WTC11 (cell line): ENCODE results near the gene PRKRIP1. TPM values are rescaled to one million over a fixed set of nuclear protein-coding genes. Genes with fewer than 3 reads are reported as not detected.

Experiments
- ATAC-seq: fragments of 200-7000 bp; cut with Tn5 transposase; 2 replicates; pipeline ENCODE4 v1.10.0; 2021; ENCODE audit warnings: mild to moderate bottlenecking, moderate library complexity
- CTCF ChIA-PET: fragments of 300-600 bp; sonication (Branson Sonifier 250); formaldehyde crosslinking; loops from one replicate; lab custom pipeline; 2021; ENCODE audit warnings: antibody characterized with exemption; lab: Charles Lee
- POLR2A ChIA-PET: fragments of 350-600 bp; sonication (Branson Sonifier 250); formaldehyde crosslinking; loops from one replicate; lab custom pipeline; 2021; ENCODE audit warnings: antibody characterized with exemption; lab: Charles Lee
- DNase-seq: peaks from one replicate; pipeline ENCODE4 v3.0.0; 2021; ENCODE audit warnings: low spot score
- H3K27ac Mint-ChIP-seq: 2 replicates; pipeline ENCODE4 v1.8.0; 2021; ENCODE audit warnings: mixed read lengths
- H3K27me3 Mint-ChIP-seq: 2 replicates; pipeline ENCODE4 v1.8.0; 2021; ENCODE audit warnings: low read depth, mild to moderate bottlenecking, moderate library complexity, mixed read lengths
- H3K36me3 Mint-ChIP-seq: 2 replicates; pipeline ENCODE4 v1.8.0; 2021; ENCODE audit warnings: mixed read lengths
- H3K4me1 Mint-ChIP-seq: 2 replicates; pipeline ENCODE4 v1.8.0; 2022; ENCODE audit warnings: mixed read lengths
- H3K4me3 Mint-ChIP-seq: 2 replicates; pipeline ENCODE4 v1.8.0; 2021; ENCODE audit warnings: mild to moderate bottlenecking, moderate library complexity, mixed read lengths
- H3K9me3 Mint-ChIP-seq: 2 replicates; pipeline ENCODE4 v1.8.0; 2021; ENCODE audit warnings: mixed read lengths
- CREB1 ChIP-seq: sonication (generic); formaldehyde crosslinking; IDR thresholded peaks from 2 replicates; pipeline ENCODE4 v1.8.0; 2023; ENCODE audit warnings: mild to moderate bottlenecking, missing genetic modification reagents
- ELF4 ChIP-seq: sonication (generic); formaldehyde crosslinking; IDR thresholded peaks from 2 replicates; pipeline ENCODE4 v1.8.1; 2022; ENCODE audit warnings: low read depth, mild to moderate bottlenecking, moderate library complexity, missing genetic modification reagents
- NFATC4 ChIP-seq: fragments of 250-450 bp; sonication (Bioruptor Pico); IDR thresholded peaks from 2 replicates; pipeline ENCODE4 v1.9.0; 2021; ENCODE audit warnings: mild to moderate bottlenecking
- RELA ChIP-seq: sonication (generic); formaldehyde crosslinking; IDR thresholded peaks from 2 replicates; pipeline ENCODE4 v1.8.1; 2022; ENCODE audit warnings: missing genetic modification reagents, mild to moderate bottlenecking, borderline replicate concordance
- RORB ChIP-seq: fragments of 250-450 bp; sonication (Bioruptor Pico); IDR thresholded peaks from 2 replicates; pipeline ENCODE4 v1.9.0; 2021; ENCODE audit warnings: mild to moderate bottlenecking
- SOX15 ChIP-seq: fragments of 250-450 bp; sonication (Bioruptor Pico); IDR thresholded peaks from 2 replicates; pipeline ENCODE4 v1.9.0; 2021; ENCODE audit warnings: mild to moderate bottlenecking
- ZNF121 ChIP-seq: sonication (generic); formaldehyde crosslinking; IDR thresholded peaks from 2 replicates; pipeline ENCODE4 v1.8.0; 2023; ENCODE audit warnings: missing genetic modification reagents
- total RNA-seq: library from RNA; stranded (reverse); gene quantifications from 3 replicates; pipeline ENCODE4 v1.2.3, GENCODE V29; 2021
- TF ChIP-seq, protein P1 (sequence below): sonication (generic); formaldehyde crosslinking; IDR thresholded peaks from 2 replicates; pipeline ENCODE4 v1.8.1; 2023; ENCODE audit warnings: mild to moderate bottlenecking, moderate library complexity, missing genetic modification reagents
- TF ChIP-seq, protein P2 (sequence below): fragments of 250-450 bp; sonication (Bioruptor Pico); IDR thresholded peaks from 2 replicates; pipeline ENCODE4 v1.9.0; 2021; ENCODE audit warnings: moderate library complexity, mild to moderate bottlenecking, inconsistent platforms, borderline replicate concordance
- TF ChIP-seq, protein P3 (sequence below): sonication (generic); formaldehyde crosslinking; IDR thresholded peaks from 2 replicates; pipeline ENCODE4 v1.8.0; 2023; ENCODE audit warnings: mild to moderate bottlenecking, missing genetic modification reagents
- TF ChIP-seq, protein P4 (sequence below): fragments of 250-450 bp; sonication (Bioruptor Pico); conservative IDR thresholded peaks from 2 replicates; pipeline ENCODE4 v1.9.0; 2021; ENCODE audit warnings: mild to moderate bottlenecking
- TF ChIP-seq, protein P5 (sequence below): sonication (generic); formaldehyde crosslinking; IDR thresholded peaks from 2 replicates; pipeline ENCODE4 v1.8.0; 2022; ENCODE audit warnings: mild to moderate bottlenecking, missing genetic modification reagents
- TF ChIP-seq, protein P6 (sequence below): sonication (generic); formaldehyde crosslinking; IDR thresholded peaks from 2 replicates; pipeline ENCODE4 v1.8.1; 2023; ENCODE audit warnings: mild to moderate bottlenecking, missing genetic modification reagents
- TF ChIP-seq, protein P7 (sequence below): sonication (generic); formaldehyde crosslinking; IDR thresholded peaks from 2 replicates; pipeline ENCODE4 v1.8.1; 2022; ENCODE audit warnings: mild to moderate bottlenecking, missing genetic modification reagents, moderate library complexity, borderline replicate concordance
- TF ChIP-seq, protein P8 (sequence below): fragments of 250-450 bp; sonication (Bioruptor Pico); IDR thresholded peaks from 2 replicates; pipeline ENCODE4 v1.9.0; 2021; ENCODE audit warnings: mild to moderate bottlenecking

The PRKRIP1 gene
- total RNA-seq, 1 experiment from 2014 or later = 27.5 TPM

DNA sequence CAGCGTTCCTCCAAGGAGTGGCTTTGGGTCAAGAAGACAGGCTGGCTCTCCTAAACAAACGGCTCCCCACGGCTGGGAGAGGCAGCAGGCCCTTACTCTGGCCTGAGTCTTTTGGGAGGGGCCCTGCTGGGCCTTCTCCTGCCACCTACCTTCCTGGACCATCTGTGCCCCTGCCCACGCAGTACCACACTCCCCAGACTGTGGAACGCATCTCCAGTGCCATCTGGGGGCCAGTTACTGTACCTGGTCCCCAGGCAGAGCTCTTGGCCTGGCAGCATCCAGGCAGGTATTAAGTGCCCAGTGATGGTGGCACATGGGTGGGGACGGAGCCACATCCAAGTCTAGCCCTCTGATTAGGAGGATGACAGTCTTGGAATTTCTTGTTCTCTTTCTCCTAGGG, 54.1 kb downstream of the PRKRIP1 start (continued):
- no peak for TF ChIP-seq SOX15 (CRISPR knock-in tag)
- TF ChIP-seq RELA (CRISPR knock-in tag) = no peak
- TF ChIP-seq ZNF121 = no peak
- TF ChIP-seq, protein P1, sequence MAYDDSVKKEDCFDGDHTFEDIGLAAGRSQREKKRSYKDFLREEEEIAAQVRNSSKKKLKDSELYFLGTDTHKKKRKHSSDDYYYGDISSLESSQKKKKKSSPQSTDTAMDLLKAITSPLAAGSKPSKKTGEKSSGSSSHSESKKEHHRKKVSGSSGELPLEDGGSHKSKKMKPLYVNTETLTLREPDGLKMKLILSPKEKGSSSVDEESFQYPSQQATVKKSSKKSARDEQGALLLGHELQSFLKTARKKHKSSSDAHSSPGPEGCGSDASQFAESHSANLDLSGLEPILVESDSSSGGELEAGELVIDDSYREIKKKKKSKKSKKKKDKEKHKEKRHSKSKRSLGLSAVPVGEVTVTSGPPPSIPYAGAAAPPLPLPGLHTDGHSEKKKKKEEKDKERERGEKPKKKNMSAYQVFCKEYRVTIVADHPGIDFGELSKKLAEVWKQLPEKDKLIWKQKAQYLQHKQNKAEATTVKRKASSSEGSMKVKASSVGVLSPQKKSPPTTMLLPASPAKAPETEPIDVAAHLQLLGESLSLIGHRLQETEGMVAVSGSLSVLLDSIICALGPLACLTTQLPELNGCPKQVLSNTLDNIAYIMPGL = no peak

DNA sequence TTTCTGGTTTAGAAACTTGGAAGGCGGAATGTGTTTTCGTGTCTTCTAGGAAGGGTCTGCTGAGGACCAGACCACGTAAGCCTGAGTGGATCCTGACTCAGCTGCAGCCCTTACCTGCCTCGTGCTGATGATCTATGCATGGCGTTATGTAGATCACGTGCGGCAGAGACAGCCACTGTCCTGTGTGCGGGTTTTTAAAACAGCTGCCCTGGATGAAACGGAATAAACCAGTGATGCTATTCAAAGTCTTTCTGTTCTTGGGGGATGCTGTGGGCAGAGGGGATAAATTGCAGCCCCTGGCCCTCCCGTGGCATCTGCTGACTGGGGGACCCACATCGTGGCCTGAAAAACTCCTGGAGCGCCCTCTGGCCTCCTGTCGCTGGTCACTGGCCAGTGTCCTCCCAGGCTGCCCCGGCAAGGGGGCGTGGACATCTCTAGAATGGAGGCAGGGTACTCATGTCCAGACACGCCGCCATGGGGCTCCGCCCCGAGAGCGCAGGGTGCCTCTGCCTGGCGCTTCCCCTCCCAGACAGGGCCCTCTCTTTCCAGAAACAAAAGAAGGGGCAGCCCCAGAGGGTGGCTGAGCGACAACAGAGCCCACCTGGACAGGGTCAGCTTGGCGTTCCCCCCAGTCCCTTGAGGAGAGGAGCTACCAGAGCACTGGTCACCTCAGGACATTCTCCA, 55.4 kb downstream of the PRKRIP1 start:
- ChIA-PET POLR2A (interaction anchor here (0.6 to 1.2 kb wide), 2 partner anchors 10 to 56 kb away, joined by 3 to 6 read pairs; partner anchors contain the start of gene PRKRIP1), CTCF (interaction anchor here (1.0 to 2.6 kb wide), 3 partner anchors 16 to 172 kb away, joined by 3 to 13 read pairs (median 4); no protein-coding TSS in a partner anchor)
- Mint-ChIP-seq H3K36me3 (peaks cover 2% of the 10 kb centered on the region; the same call in 1 of the 2 replicates), H3K27ac (no peak overlapping the region), H3K4me1 (peaks cover 9% of the 10 kb centered on the region), H3K4me3 (no peak overlapping the region)
- peak; percentile 55 for DNase-seq
- peak; percentile 65 for ATAC-seq
- no peak for TF ChIP-seq RORB (CRISPR knock-in tag)
- TF ChIP-seq, protein P2, sequence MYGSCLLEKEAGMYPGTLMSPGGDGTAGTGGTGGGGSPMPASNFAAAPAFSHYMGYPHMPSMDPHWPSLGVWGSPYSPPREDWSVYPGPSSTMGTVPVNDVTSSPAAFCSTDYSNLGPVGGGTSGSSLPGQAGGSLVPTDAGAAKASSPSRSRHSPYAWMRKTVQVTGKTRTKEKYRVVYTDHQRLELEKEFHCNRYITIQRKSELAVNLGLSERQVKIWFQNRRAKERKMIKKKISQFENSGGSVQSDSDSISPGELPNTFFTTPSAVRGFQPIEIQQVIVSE (CRISPR knock-in tag) = no peak
- TF ChIP-seq NFATC4 = no peak
- no peak for TF ChIP-seq CREB1
- TF ChIP-seq, protein P3, sequence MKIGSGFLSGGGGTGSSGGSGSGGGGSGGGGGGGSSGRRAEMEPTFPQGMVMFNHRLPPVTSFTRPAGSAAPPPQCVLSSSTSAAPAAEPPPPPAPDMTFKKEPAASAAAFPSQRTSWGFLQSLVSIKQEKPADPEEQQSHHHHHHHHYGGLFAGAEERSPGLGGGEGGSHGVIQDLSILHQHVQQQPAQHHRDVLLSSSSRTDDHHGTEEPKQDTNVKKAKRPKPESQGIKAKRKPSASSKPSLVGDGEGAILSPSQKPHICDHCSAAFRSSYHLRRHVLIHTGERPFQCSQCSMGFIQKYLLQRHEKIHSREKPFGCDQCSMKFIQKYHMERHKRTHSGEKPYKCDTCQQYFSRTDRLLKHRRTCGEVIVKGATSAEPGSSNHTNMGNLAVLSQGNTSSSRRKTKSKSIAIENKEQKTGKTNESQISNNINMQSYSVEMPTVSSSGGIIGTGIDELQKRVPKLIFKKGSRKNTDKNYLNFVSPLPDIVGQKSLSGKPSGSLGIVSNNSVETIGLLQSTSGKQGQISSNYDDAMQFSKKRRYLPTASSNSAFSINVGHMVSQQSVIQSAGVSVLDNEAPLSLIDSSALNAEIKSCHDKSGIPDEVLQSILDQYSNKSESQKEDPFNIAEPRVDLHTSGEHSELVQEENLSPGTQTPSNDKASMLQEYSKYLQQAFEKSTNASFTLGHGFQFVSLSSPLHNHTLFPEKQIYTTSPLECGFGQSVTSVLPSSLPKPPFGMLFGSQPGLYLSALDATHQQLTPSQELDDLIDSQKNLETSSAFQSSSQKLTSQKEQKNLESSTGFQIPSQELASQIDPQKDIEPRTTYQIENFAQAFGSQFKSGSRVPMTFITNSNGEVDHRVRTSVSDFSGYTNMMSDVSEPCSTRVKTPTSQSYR (CRISPR knock-in tag) = no peak
- TF ChIP-seq, protein P4, sequence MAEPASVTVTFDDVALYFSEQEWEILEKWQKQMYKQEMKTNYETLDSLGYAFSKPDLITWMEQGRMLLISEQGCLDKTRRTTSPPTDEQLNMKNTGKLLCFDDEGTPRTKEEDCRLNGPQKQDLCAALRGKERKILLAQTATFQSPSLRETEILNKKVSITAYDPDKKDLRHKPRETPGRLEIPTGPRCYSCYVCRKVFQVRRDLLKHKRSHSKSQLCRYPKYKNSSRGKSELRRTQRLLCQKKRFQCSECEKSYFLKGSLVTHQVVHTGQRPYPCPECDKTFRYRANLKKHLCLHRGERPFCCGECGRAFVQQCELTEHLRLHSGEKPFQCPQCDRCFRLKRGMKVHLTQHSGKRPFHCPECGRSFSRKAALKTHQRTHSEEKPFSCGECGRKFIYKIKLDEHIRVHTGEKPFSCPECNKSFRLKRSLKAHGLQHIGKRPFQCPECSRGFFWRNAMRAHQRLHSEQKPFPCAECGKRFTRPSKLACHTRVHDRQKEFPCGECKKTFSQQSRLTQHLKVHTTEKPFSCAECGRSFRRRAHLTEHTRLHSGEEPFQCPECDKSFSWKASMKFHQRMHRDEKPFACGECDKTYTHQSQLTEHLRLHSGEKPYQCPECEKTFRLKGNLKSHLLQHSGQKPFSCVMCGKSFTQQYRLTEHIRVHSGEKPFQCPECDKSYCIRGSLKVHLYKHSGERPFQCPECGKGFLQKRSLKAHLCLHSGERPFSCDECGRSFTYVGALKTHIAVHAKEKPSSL (CRISPR knock-in tag) = no peak
- TF ChIP-seq, protein P5, sequence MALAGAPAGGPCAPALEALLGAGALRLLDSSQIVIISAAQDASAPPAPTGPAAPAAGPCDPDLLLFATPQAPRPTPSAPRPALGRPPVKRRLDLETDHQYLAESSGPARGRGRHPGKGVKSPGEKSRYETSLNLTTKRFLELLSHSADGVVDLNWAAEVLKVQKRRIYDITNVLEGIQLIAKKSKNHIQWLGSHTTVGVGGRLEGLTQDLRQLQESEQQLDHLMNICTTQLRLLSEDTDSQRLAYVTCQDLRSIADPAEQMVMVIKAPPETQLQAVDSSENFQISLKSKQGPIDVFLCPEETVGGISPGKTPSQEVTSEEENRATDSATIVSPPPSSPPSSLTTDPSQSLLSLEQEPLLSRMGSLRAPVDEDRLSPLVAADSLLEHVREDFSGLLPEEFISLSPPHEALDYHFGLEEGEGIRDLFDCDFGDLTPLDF = no peak
- TF ChIP-seq, all 79 proteins: peak for 0
- no peaks in the 10 kb centered on the region for H3K27me3 Mint-ChIP-seq
- no peaks in the 10 kb centered on the region for H3K9me3 Mint-ChIP-seq

DNA sequence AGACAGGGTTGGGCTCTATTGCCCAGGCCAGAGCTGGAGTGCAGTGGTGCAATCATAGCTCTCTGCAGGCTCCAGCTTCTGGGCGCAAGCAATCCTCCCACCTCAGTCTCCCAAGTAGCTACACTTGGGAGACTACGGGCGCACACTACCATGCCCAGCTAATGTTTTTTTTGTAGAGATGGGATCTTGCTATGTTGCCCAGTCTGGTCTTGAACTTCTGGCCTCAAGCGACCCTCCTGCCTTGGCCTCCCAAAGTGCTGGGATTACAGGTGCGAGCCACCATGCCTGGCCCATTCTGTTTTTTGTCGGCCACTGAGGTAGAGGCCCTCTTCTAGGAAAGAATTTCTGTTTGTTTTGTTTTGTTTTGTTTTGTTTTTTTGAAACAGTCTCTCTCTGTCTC, 56.3 kb downstream of the PRKRIP1 start:
- DNase-seq (no peak), ATAC-seq (no peak)
- H3K27ac Mint-ChIP-seq = no peak overlapping the region
- peaks cover 9% of the 10 kb centered on the region for H3K4me1 Mint-ChIP-seq
- H3K27me3 Mint-ChIP-seq = no peaks in the 10 kb centered on the region
- H3K36me3 Mint-ChIP-seq = peaks cover 9% of the 10 kb centered on the region; the same call in 1 of the 2 replicates
- H3K4me3 Mint-ChIP-seq = no peak overlapping the region
- POLR2A ChIA-PET = interaction anchor here (1.2 kb wide), 1 partner anchor 11 kb away, joined by 6 read pairs; no protein-coding TSS in a partner anchor
- CTCF ChIA-PET = interaction anchor here (1.0 to 2.6 kb wide), 4 partner anchors 13 to 48 kb away, joined by 3 to 13 read pairs (median 4); no protein-coding TSS in a partner anchor
- no peaks in the 10 kb centered on the region for H3K9me3 Mint-ChIP-seq
- peak; percentile 95 for TF ChIP-seq ZNF121
- TF ChIP-seq, protein P6, sequence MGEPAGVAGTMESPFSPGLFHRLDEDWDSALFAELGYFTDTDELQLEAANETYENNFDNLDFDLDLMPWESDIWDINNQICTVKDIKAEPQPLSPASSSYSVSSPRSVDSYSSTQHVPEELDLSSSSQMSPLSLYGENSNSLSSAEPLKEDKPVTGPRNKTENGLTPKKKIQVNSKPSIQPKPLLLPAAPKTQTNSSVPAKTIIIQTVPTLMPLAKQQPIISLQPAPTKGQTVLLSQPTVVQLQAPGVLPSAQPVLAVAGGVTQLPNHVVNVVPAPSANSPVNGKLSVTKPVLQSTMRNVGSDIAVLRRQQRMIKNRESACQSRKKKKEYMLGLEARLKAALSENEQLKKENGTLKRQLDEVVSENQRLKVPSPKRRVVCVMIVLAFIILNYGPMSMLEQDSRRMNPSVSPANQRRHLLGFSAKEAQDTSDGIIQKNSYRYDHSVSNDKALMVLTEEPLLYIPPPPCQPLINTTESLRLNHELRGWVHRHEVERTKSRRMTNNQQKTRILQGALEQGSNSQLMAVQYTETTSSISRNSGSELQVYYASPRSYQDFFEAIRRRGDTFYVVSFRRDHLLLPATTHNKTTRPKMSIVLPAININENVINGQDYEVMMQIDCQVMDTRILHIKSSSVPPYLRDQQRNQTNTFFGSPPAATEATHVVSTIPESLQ (CRISPR knock-in tag) = no peak
- no peak for TF ChIP-seq NFATC4
- TF ChIP-seq, protein P7, sequence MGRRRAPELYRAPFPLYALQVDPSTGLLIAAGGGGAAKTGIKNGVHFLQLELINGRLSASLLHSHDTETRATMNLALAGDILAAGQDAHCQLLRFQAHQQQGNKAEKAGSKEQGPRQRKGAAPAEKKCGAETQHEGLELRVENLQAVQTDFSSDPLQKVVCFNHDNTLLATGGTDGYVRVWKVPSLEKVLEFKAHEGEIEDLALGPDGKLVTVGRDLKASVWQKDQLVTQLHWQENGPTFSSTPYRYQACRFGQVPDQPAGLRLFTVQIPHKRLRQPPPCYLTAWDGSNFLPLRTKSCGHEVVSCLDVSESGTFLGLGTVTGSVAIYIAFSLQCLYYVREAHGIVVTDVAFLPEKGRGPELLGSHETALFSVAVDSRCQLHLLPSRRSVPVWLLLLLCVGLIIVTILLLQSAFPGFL (CRISPR knock-in tag) = no peak
- TF ChIP-seq ELF4 (CRISPR knock-in tag) = no peak
- TF ChIP-seq RORB (CRISPR knock-in tag) = no peak
- TF ChIP-seq, protein P8, sequence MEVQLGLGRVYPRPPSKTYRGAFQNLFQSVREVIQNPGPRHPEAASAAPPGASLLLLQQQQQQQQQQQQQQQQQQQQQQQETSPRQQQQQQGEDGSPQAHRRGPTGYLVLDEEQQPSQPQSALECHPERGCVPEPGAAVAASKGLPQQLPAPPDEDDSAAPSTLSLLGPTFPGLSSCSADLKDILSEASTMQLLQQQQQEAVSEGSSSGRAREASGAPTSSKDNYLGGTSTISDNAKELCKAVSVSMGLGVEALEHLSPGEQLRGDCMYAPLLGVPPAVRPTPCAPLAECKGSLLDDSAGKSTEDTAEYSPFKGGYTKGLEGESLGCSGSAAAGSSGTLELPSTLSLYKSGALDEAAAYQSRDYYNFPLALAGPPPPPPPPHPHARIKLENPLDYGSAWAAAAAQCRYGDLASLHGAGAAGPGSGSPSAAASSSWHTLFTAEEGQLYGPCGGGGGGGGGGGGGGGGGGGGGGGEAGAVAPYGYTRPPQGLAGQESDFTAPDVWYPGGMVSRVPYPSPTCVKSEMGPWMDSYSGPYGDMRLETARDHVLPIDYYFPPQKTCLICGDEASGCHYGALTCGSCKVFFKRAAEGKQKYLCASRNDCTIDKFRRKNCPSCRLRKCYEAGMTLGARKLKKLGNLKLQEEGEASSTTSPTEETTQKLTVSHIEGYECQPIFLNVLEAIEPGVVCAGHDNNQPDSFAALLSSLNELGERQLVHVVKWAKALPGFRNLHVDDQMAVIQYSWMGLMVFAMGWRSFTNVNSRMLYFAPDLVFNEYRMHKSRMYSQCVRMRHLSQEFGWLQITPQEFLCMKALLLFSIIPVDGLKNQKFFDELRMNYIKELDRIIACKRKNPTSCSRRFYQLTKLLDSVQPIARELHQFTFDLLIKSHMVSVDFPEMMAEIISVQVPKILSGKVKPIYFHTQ (CRISPR knock-in tag) = no peak
